Endothelial cell of umbilical vein (primary cell): ENCODE data around the gene GALNT17.

ENCODE experiments used
- EZH2 ChIP-seq: IDR thresholded peaks from 2 replicates; pipeline ENCODE4 v1.6.1; 2012; ENCODE audit warnings: borderline replicate concordance, low read depth, mild to moderate bottlenecking, moderate library complexity, low read length, inconsistent platforms; ENCODE audit not compliant: severe bottlenecking
- FOS ChIP-seq: IDR thresholded peaks from 2 replicates; pipeline ENCODE4 v1.6.1; 2011; ENCODE audit warnings: mild to moderate bottlenecking, low read length, moderate library complexity, borderline replicate concordance; ENCODE audit not compliant: insufficient read depth
- JUN ChIP-seq: IDR thresholded peaks from 2 replicates; pipeline ENCODE4 v1.6.1; 2011; ENCODE audit warnings: borderline replicate concordance, low read depth; ENCODE audit not compliant: insufficient read length, insufficient read depth
- MYC ChIP-seq: IDR thresholded peaks from one replicate; pipeline ENCODE4 v1.6.1; 2011; ENCODE audit warnings: mild to moderate bottlenecking, low read depth, low read length
- POLR2A ChIP-seq: IDR thresholded peaks from 2 replicates; pipeline ENCODE4 v1.6.1; 2012; ENCODE audit warnings: low read depth, mild to moderate bottlenecking, control low read depth, low read length
- POLR2AphosphoS5 ChIP-seq: IDR thresholded peaks from 2 replicates; pipeline ENCODE4 v1.6.1; 2012; ENCODE audit warnings: low read depth, mild to moderate bottlenecking, control low read depth, low read length, moderate library complexity; ENCODE audit not compliant: insufficient read depth
- TF ChIP-seq, protein P1 (sequence below), 2 donors: IDR thresholded peaks; 1 replicate in 1 of 2; 2 replicates in 1 of 2; pipeline ENCODE4 v1.5.1; 2011; ENCODE audit warnings: low read length in 2 of 2, mild to moderate bottlenecking in 2 of 2, moderate library complexity in 2 of 2, control low read depth in 1 of 2, inconsistent platforms in 1 of 2, low read depth in 1 of 2; ENCODE audit not compliant: insufficient read depth in 1 of 2; ENCODE audit errors: extremely low read depth in 1 of 2
- TF ChIP-seq, protein P2 (sequence below): IDR thresholded peaks from 2 replicates; pipeline ENCODE4 v1.6.1; 2011; ENCODE audit not compliant: insufficient read depth, insufficient read length

DNA sequence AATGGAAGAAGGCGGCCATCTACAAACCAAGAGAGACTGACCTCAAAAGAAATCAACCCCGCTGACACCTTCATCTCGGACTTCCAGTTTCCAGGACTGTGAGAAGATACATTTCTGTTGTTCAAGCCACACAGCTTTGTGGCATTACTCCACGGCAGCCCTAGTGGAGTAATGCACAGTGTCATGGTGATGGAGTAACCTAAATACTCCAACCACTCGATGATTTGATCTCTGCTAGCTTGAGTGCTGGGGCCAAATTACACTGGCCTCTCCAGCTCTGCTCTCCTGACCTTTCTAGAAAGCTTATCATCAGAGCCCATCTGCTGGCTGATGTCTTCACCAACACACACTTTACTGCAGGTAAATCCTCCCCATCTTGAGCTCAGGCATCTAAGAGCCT is 52.2 kb downstream of the GALNT17 start:
- TF ChIP-seq, protein P1, sequence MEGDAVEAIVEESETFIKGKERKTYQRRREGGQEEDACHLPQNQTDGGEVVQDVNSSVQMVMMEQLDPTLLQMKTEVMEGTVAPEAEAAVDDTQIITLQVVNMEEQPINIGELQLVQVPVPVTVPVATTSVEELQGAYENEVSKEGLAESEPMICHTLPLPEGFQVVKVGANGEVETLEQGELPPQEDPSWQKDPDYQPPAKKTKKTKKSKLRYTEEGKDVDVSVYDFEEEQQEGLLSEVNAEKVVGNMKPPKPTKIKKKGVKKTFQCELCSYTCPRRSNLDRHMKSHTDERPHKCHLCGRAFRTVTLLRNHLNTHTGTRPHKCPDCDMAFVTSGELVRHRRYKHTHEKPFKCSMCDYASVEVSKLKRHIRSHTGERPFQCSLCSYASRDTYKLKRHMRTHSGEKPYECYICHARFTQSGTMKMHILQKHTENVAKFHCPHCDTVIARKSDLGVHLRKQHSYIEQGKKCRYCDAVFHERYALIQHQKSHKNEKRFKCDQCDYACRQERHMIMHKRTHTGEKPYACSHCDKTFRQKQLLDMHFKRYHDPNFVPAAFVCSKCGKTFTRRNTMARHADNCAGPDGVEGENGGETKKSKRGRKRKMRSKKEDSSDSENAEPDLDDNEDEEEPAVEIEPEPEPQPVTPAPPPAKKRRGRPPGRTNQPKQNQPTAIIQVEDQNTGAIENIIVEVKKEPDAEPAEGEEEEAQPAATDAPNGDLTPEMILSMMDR (IDR thresholded peaks at IDR 0.05; ENCODE audit: extremely low read depth in 1 of 2, insufficient read depth in 1 of 2, low read depth in 1 of 2, low read length in 2 of 2) = no peak
- TF ChIP-seq EZH2 (no peak), FOS (no peak), POLR2A (no peak), POLR2AphosphoS5 (no peak), JUN (no peak), MYC (no peak)
- TF ChIP-seq, protein P2, sequence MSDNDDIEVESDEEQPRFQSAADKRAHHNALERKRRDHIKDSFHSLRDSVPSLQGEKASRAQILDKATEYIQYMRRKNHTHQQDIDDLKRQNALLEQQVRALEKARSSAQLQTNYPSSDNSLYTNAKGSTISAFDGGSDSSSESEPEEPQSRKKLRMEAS = no peak
